ENCODE measurements around the gene AARSD1. TPM values are rescaled to one million over a fixed set of nuclear protein-coding genes. Genes with fewer than 3 reads are reported as not detected.
A peak's percentile ranks its signal among the peaks of the same experiment; 100 is the strongest.

Gene AARSD1, protein sequence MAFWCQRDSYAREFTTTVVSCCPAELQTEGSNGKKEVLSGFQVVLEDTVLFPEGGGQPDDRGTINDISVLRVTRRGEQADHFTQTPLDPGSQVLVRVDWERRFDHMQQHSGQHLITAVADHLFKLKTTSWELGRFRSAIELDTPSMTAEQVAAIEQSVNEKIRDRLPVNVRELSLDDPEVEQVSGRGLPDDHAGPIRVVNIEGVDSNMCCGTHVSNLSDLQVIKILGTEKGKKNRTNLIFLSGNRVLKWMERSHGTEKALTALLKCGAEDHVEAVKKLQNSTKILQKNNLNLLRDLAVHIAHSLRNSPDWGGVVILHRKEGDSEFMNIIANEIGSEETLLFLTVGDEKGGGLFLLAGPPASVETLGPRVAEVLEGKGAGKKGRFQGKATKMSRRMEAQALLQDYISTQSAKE
- 43.5 TPM for polyA plus RNA-seq (2013, experiment 1 of 2)
- 42.9 TPM for polyA plus RNA-seq (2013, experiment 2 of 2)

DNA sequence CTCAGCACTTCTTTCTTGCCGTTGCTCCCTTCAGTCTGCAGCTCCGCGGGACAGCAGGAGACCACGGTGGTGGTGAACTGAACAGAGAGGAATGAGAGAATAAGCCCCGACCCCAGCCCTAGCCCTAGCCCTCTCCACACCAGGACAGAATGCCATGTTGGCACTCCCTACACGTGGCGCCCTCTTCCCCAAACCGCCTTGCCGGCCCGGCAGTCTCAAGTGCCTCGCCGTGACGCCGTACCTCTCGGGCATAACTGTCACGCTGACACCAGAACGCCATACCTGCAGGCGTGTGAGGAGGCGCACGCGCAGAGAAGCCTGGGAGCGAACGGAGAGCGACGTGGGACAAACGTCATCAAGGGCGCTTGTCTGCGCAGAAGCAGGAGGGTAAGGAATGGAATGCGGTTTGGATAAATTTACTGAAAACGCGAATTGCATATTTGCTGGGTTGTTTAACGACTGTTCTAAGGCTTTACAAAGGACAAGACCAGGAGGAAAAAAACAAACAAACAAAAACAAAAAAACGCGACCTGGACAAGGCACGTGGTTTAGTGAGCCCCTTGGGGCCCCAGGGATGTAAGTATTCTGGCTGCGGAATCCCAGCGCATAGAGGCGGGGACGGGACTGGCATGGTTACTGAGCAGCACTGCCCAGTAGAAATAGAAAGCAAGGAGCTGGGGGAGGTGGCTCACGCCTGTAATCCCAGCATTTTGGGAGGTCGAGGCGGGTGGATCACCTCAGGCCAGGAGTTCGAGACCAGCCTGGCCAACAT is at the start of gene AARSD1:
TSS of gene AARSD1 (minus strand) at position 294 of the 772 bp plus-strand sequence. CDS start at position 280, 14 bp downstream.
- H3K27ac ChIP-seq (replicated peaks; ENCODE audit: low read length), result no peak within 1 kb of the TSS
- H3K36me3 ChIP-seq (replicated peaks in 1 of 2; ENCODE audit: control insufficient read depth in 2 of 2, insufficient read depth in 2 of 2, low read length in 2 of 2), result peaks cover 13 to 35% of the 10 kb centered on the region in 2 donors
- H3K4me2 ChIP-seq (ENCODE audit: insufficient read depth, low read length, poor library complexity, severe bottlenecking), result peak within 1 kb of the TSS; percentile 77
- H3K9ac ChIP-seq (ENCODE audit: low read depth, low read length, poor library complexity), result peak within 1 kb of the TSS; percentile 91
- no peak within 1 kb of the TSS for H2BK5ac ChIP-seq (ENCODE audit: low read length)
- H3K27me3 ChIP-seq (ENCODE audit: control insufficient read depth in 3 of 3, insufficient read depth in 3 of 3, low read depth in 1 of 3, low read length in 3 of 3), result no peaks in the 10 kb centered on the region
- no peak within 1 kb of the TSS for H2BK120ac ChIP-seq (ENCODE audit: low read depth, low read length)
- H3K9me3 ChIP-seq (replicated peaks in 1 of 2; ENCODE audit: control insufficient read depth in 2 of 2, insufficient read depth in 1 of 2, low read depth in 1 of 2, low read length in 2 of 2), result no peaks in the 10 kb centered on the region
- no peak within 1 kb of the TSS for H3K23ac ChIP-seq (ENCODE audit: low read depth, low read length, poor library complexity)
- peak within 1 kb of the TSS; percentile 83 for H2AFZ ChIP-seq (ENCODE audit: low read length)
- peaks cover 3 to 8% of the 10 kb centered on the region in 2 donors for H3K4me1 ChIP-seq (ENCODE audit: control insufficient read depth in 2 of 2, insufficient read depth in 1 of 2, low read depth in 1 of 2, low read length in 2 of 2)
- peak within 1 kb of the TSS; percentile 15 for H3K18ac ChIP-seq (ENCODE audit: low read length)
- no peak within 1 kb of the TSS for H4K8ac ChIP-seq (ENCODE audit: low read depth, low read length)
- peak; percentile 85 for DNase-seq (ENCODE audit: low spot score)
- H2AK5ac ChIP-seq (ENCODE audit: low read depth, low read length), result no peak within 1 kb of the TSS
- H2BK12ac ChIP-seq (ENCODE audit: low read length), result no peak within 1 kb of the TSS
- no peak within 1 kb of the TSS for H2BK15ac ChIP-seq (ENCODE audit: low read length)
- H4K91ac ChIP-seq (ENCODE audit: low read depth, low read length, poor library complexity), result no peak within 1 kb of the TSS
- H3K4me3 ChIP-seq (ENCODE audit: low read length in 2 of 2), result peak within 1 kb of the TSS; percentile 67 to 81
- WGBS, 2 donors (ENCODE audit: extremely low coverage in 2 of 2, insufficient read length in 2 of 2, insufficient replicate concordance in 1 of 2), result no CpG with 5 or more reads among the region's 43 CpGs
- no peak within 1 kb of the TSS for H3K4ac ChIP-seq (ENCODE audit: low read length)
- H3K79me1 ChIP-seq (ENCODE audit: low read depth, low read length), result peaks cover 3% of the 10 kb centered on the region
- H3K14ac ChIP-seq (ENCODE audit: low read length), result no peak within 1 kb of the TSS

DNA sequence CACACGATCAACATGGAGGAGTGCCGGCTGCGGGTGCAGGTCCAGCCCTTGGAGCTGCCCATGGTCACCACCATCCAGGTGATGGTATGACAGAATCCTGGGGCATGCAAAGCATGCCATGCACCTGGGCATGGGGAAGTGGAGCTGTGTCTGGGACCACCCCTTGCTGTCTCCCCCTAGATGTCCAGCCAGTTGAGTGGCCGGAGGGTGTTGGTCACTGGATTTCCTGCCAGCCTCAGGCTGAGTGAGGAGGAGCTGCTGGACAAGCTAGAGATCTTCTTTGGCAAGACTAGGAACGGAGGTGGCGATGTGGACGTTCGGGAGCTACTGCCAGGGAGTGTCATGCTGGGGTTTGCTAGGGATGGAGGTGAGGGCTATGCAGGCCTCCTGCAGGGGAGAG is 49.0 kb upstream of the AARSD1 start:
- Histone ChIP-seq H4K91ac (ENCODE audit: low read depth, low read length, poor library complexity) (no peak overlapping the region), H3K4me2 (ENCODE audit: insufficient read depth, low read length, poor library complexity, severe bottlenecking) (no peak overlapping the region), H3K23ac (ENCODE audit: low read depth, low read length, poor library complexity) (no peak overlapping the region), H3K36me3 (replicated peaks in 1 of 2; ENCODE audit: control insufficient read depth in 2 of 2, insufficient read depth in 2 of 2, low read length in 2 of 2) (peaks cover 12 to 21% of the 10 kb centered on the region in 2 donors), H3K79me1 (ENCODE audit: low read depth, low read length) (peaks cover 5% of the 10 kb centered on the region), H3K14ac (ENCODE audit: low read length) (no peak overlapping the region), H2BK15ac (ENCODE audit: low read length) (no peak overlapping the region), H3K27ac (replicated peaks; ENCODE audit: low read length) (no peak overlapping the region), H3K4me3 (ENCODE audit: low read length in 2 of 2) (no peak overlapping the region), H3K4ac (ENCODE audit: low read length) (no peak overlapping the region), H4K8ac (ENCODE audit: low read depth, low read length) (no peak overlapping the region), H3K27me3 (ENCODE audit: control insufficient read depth in 3 of 3, insufficient read depth in 3 of 3, low read depth in 1 of 3, low read length in 3 of 3) (no peaks in the 10 kb centered on the region), H3K18ac (ENCODE audit: low read length) (peak overlapping the region; percentile 13), H3K9me3 (replicated peaks in 1 of 2; ENCODE audit: control insufficient read depth in 2 of 2, insufficient read depth in 1 of 2, low read depth in 1 of 2, low read length in 2 of 2) (no peaks in the 10 kb centered on the region), H3K4me1 (ENCODE audit: control insufficient read depth in 2 of 2, insufficient read depth in 1 of 2, low read depth in 1 of 2, low read length in 2 of 2) (peaks cover 12 to 26% of the 10 kb centered on the region in 2 donors), H2AK5ac (ENCODE audit: low read depth, low read length) (no peak overlapping the region), H2AFZ (ENCODE audit: low read length) (no peak overlapping the region), H2BK5ac (ENCODE audit: low read length) (no peak overlapping the region), H2BK120ac (ENCODE audit: low read depth, low read length) (no peak overlapping the region), H3K9ac (ENCODE audit: low read depth, low read length, poor library complexity) (peak overlapping the region; percentile 37), H2BK12ac (ENCODE audit: low read length) (no peak overlapping the region)
- no peak for DNase-seq (ENCODE audit: low spot score)
- WGBS, 2 donors (ENCODE audit: extremely low coverage in 2 of 2, insufficient read length in 2 of 2, insufficient replicate concordance in 1 of 2), result no CpG with 5 or more reads among the region's 8 CpGs

DNA sequence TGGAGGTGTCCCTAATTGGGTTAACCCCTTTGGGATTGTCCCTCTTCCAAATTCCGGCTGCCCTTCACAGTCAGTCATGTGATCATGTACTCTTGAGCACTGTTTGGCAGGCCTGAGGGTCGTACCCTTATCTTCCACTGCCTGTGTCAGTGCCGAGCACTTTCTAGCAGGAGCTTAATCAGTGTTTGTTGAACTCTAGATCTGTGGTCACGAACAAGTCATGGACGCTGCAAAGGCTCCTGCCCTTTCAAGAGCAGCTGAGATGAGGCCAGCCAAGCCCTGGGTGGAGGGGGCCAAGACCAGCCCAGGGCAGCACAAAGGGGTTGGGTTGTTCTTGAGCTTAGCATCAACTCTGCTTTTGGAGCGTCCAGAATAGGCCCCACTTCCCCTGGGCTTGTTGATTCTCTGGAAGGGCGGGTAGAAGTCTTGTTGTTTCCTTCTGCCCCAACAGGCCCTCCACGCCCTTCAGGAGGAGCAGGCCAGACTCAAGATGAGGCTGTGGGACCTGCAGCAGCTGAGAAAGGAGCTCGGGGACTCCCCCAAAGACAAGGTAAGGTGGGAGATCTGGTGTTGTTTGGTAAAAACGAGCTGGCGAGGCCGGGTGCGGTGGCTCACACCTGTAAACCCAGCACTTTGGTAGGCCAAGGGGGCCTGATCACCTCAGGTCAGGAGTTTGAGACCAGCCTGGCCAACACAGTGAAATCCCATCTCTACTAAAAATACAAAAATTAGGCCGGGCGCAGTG is 47.6 kb upstream of the AARSD1 start:
- no peak overlapping the region for H4K8ac ChIP-seq (ENCODE audit: low read depth, low read length)
- H2AFZ ChIP-seq (ENCODE audit: low read length), result no peak overlapping the region
- H3K4ac ChIP-seq (ENCODE audit: low read length), result no peak overlapping the region
- no peak overlapping the region for H2AK5ac ChIP-seq (ENCODE audit: low read depth, low read length)
- H2BK120ac ChIP-seq (ENCODE audit: low read depth, low read length), result peak overlapping the region; percentile 61
- no peak overlapping the region for H3K4me2 ChIP-seq (ENCODE audit: insufficient read depth, low read length, poor library complexity, severe bottlenecking)
- H3K14ac ChIP-seq (ENCODE audit: low read length), result no peak overlapping the region
- no peak for DNase-seq (ENCODE audit: low spot score)
- H2BK12ac ChIP-seq (ENCODE audit: low read length), result no peak overlapping the region
- H3K36me3 ChIP-seq (replicated peaks in 1 of 2; ENCODE audit: control insufficient read depth in 2 of 2, insufficient read depth in 2 of 2, low read length in 2 of 2), result peaks cover 12 to 18% of the 10 kb centered on the region in 2 donors
- peaks cover 8 to 20% of the 10 kb centered on the region in 2 donors for H3K4me1 ChIP-seq (ENCODE audit: control insufficient read depth in 2 of 2, insufficient read depth in 1 of 2, low read depth in 1 of 2, low read length in 2 of 2)
- H3K79me1 ChIP-seq (ENCODE audit: low read depth, low read length), result peaks cover 2% of the 10 kb centered on the region
- no peak overlapping the region for H2BK5ac ChIP-seq (ENCODE audit: low read length)
- H4K91ac ChIP-seq (ENCODE audit: low read depth, low read length, poor library complexity), result no peak overlapping the region
- no peak overlapping the region for H3K27ac ChIP-seq (replicated peaks; ENCODE audit: low read length)
- H3K9me3 ChIP-seq (replicated peaks in 1 of 2; ENCODE audit: control insufficient read depth in 2 of 2, insufficient read depth in 1 of 2, low read depth in 1 of 2, low read length in 2 of 2), result no peaks in the 10 kb centered on the region
- H3K27me3 ChIP-seq (ENCODE audit: control insufficient read depth in 3 of 3, insufficient read depth in 3 of 3, low read depth in 1 of 3, low read length in 3 of 3), result no peaks in the 10 kb centered on the region
- no peak overlapping the region for H2BK15ac ChIP-seq (ENCODE audit: low read length)
- H3K18ac ChIP-seq (ENCODE audit: low read length), result no peak overlapping the region
- no peak overlapping the region for H3K9ac ChIP-seq (ENCODE audit: low read depth, low read length, poor library complexity)
- WGBS, 2 donors (ENCODE audit: extremely low coverage in 2 of 2, insufficient read length in 2 of 2, insufficient replicate concordance in 1 of 2), result no CpG with 5 or more reads among the region's 15 CpGs
- H3K23ac ChIP-seq (ENCODE audit: low read depth, low read length, poor library complexity), result no peak overlapping the region
- no peak overlapping the region for H3K4me3 ChIP-seq (ENCODE audit: low read length in 2 of 2)

Measured in neuronal stem cell (in vitro differentiated cells).